WI38 (cell line): Measurements from ENCODE around the gene HIBADH.

ENCODE experiments used
- H3K4me3 ChIP-seq: 2 replicates; pipeline ENCODE4 v1.5.1; 2011; ENCODE audit warnings: low read depth, mild to moderate bottlenecking, control low read depth, low read length
- CTCF ChIP-seq: IDR thresholded peaks from 2 replicates; pipeline ENCODE4 v1.5.1; 2012; ENCODE audit warnings: low read depth, mild to moderate bottlenecking, control low read depth, low read length

The HIBADH gene

GRCh38 chr7:27602766-27603165 is 59.9 kb downstream of the HIBADH start:
- no peak overlapping the region for H3K4me3 ChIP-seq
- no peak for TF ChIP-seq CTCF

DNA sequence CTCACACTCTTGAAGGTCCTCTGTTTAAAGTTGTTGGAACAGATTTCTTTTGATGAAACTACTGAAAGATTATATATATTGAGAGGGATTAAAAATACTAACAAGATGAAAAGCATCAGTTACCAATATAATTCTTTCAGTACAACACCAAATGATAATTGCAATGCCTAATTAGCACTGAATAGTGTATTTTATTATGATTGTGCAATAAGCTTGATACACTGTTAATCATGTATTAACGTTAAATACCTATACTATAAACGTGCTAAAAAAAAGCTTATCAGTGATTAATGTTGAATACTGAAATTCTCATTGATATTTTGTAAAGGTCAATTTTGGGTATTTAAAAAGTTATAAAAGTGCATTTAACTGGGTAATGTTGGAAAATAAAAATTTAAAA is 61.5 kb downstream of the HIBADH start:
- no peak overlapping the region for H3K4me3 ChIP-seq
- TF ChIP-seq CTCF, result no peak

DNA sequence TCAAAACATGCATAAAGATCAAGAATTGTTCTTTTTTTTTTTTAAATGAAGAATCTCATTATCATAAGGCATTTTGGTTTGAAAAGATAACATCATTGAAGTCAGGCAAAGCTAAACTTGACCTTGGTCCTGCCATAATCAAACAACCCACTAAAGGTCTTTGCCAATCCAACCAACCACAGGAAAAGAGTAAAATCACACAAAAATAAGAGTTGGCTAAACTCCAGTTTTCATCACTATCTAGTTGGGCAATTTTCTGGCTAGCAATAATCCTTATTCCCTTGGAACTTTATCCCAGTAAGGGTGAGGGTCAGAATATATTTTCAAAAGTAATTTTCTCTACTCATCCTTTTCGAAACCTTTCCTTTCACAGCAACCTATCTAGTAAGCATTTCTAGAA is 62.4 kb downstream of the HIBADH start:
- H3K4me3 ChIP-seq, result no peak overlapping the region
- no peak for TF ChIP-seq CTCF

GRCh38 chr7:27595009-27595408 is 67.7 kb downstream of the HIBADH start:
- no peak for TF ChIP-seq CTCF
- no peak overlapping the region for H3K4me3 ChIP-seq

- no peak overlapping the region for H3K4me3 ChIP-seq
- TF ChIP-seq CTCF, result no peak
Observed at GRCh38 chr7:27593226-27593625, 69.5 kb downstream of the HIBADH start.

- H3K4me3 ChIP-seq, result no peak overlapping the region
- no peak for TF ChIP-seq CTCF
Observed at GRCh38 chr7:27590416-27590815, 72.3 kb downstream of the HIBADH start.

DNA sequence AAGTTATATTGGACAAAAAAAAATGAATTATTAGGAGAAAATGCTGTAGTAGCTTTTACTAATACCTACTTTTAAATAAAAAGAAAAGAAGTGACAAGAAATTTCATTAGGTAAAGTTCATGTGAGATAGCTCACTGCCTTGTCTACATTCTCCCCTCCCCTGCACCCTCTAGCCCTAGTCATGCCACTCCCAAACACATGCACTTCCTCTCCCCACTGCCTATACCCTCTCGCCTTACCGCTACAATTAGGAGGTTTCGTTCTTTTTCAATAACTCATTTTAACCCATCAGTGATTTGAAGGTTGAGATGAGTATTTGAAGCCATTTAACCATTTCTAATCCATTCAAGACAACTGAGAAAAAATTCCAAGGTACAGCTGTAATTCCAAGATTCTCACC is 75.3 kb downstream of the HIBADH start:
- no peak overlapping the region for H3K4me3 ChIP-seq
- no peak for TF ChIP-seq CTCF
